GM18870 (cell line): ENCODE results near the gene SH3RF3.
A peak's percentile ranks its signal among the peaks of the same experiment; 100 is the strongest.

Experiments used
- ATAC-seq: cut with Tn5 transposase; IDR thresholded peaks from one replicate; pipeline ENCODE4 v1.9.1; 2021; ENCODE audit warnings: moderate library complexity; ENCODE audit not compliant: unreplicated experiment

SH3RF3 gene

GRCh38 chr2:109508556-109508955 is 379.6 kb downstream of the SH3RF3 start:
- ATAC-seq, result no peak

DNA sequence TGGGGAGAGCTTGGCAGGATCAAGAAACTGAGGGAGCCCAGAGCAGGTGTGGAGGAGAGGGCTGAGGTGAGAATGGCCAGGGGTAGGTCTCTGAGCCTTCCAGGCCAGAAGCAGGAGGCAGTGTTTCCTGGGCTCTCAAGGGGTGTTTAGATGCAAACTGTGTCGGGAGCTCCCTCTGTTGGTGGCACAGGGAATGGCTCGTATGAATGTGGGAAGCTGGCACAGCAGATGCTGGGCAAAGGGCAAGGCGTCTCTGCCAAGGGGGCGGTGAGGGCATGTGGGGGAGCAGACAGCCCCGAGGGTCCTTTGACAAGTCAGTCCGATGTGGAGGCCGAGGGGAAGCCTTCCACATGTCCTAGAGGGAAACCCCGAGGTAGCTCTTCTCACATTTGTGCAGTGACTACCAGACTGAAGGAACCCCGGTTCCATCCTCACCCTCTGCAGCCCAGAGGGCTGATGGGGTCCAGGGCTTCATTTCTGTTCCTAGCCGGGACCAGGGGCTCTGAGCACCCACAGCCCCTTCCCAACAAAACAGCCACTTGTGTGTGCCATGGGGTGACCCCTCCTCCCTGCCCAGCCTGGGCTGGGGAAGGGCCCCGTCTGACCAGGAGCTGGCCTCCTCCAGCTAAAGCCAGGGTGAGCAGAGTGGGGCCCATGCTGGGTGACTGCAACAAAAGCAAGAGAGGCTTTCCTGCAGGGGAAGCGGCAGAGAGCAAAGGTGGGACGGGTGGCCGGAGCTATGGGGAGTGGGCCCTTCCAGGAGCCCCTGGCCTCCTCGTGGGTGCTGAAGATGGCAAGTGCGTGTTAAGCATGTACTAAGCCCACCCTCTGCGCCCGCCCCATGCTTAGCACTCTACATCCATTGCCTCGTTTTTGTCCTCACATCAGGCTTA is 381.4 kb downstream of the SH3RF3 start:
- ATAC-seq, result no peak

GRCh38 chr2:109511168-109511567 is 382.2 kb downstream of the SH3RF3 start:
- ATAC-seq, result no peak

GRCh38 chr2:109512076-109512475 is 383.1 kb downstream of the SH3RF3 start:
- ATAC-seq, result no peak

GRCh38 chr2:109513230-109513629 is 384.2 kb downstream of the SH3RF3 start:
- no peak for ATAC-seq

- ATAC-seq, result peak; percentile 77
Observed at GRCh38 chr2:109513749-109514588, 385.0 kb downstream of the SH3RF3 start.

GRCh38 chr2:109514857-109515256 is 385.9 kb downstream of the SH3RF3 start:
- no peak for ATAC-seq

DNA sequence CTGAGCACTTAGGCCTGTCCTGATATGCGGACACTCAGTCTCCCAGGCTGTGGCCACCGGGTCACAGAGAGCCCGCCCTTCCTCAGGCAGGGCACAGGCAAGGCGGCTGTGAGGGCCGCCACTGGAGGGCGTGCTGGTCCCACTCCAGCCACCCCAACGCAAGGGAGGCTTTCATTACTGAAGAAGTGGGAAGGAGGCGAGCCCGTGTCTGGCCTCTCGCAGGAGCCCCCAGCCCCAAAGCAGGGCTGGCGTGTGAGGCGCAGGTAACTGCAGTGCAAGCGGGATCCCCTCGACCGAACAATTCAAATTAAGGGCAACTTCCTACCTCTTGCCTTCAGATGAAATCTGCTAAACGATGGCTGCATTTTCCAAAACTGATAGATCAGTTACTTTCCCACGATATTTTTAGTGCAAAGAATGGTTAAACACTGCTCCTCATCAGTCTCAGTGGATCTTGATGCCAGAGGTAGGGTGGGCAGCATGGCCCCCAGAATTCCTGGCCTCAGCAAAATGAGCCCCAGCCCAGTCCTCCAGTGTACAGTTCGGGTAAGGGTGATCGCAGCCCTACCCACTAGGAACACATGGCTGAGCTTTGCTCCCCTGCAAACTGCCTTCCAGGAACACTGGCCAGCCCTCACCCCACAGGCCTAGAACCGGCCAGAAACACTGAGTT is 387.6 kb downstream of the SH3RF3 start:
- ATAC-seq, result no peak

- no peak for ATAC-seq
Observed at GRCh38 chr2:109517118-109517889, 388.3 kb downstream of the SH3RF3 start.

DNA sequence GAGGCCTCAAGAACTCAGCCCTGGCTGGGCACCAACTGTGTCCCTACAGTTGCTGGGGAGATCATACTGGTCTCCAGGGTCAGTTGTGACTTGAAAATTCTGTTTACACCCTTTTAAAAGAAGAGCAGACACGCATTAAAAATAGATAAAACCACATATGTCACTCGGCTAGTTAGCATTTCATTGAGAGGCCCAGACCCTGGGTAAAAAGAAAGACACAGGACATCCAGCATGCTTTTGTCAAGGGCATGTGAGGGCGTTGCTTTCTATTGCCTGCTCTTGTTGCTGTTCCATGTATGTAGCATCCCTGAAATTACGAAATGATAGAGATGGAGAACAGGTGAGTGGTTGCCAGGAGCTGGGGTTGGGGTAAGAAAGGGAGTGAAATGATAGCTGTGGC is 390.5 kb downstream of the SH3RF3 start:
- ATAC-seq, result no peak

DNA sequence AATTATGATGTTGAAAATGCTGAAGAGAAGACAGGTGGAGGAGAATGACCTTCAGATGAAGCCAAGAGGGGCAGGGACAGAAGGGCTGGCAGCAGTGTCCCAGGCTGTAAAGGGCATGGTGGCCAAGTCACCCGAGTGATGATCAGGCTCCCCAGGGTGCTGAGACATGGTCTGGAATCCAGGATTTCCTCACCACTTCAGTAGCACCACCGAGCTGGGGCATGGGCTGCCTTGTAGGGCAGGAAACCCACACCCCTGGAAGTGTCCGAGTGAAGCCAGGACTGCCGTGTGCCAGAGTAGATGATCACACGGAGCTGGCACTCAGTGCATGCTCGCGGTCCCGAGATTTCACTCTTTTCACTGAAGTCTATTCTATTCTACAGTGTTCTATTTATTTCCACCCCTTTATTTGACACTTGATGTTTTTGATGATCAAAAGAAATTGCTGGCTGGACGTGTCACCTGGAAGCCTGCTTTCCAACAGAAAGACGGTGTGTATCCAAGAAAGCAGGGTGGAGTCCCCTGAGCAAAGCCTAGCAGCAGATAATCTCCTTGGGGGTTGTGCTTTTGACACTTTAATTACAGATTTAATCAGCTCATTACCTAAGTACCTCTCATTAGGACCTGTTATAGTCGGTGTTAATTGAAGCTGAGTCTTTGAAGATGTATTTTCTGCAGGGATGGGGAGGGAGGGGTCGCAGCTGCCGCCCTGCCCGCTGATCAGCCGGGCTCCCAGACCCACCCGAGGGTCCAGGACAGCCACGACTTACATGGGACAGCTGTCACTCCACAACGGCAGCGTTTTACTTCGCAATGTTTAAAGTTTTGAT is 392.4 kb downstream of the SH3RF3 start:
- ATAC-seq, result no peak

- ATAC-seq, result no peak
Observed at GRCh38 chr2:109522063-109522374, 393.0 kb downstream of the SH3RF3 start.

DNA sequence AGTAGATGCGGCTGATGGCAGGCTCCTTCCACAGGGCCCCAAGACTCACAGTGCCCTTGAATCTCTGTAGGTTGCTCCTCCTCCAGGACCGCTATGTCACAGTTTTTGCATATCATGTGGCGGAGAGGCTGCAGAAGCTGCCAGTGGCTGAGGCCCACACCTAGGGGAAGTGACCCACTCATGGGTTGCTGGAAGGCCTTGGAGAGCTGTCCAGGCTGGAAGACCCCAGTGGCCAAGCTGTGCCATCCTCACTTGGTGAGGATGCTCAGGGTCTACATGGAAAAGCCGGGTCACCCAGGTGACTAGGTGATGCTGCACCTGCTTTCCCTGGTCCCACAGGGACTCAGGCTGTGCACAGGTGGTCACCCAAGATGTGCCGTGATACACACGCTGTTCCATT is 394.1 kb downstream of the SH3RF3 start:
- no peak for ATAC-seq

- ATAC-seq, result no peak
Observed at GRCh38 chr2:109523536-109524361, 394.7 kb downstream of the SH3RF3 start.

DNA sequence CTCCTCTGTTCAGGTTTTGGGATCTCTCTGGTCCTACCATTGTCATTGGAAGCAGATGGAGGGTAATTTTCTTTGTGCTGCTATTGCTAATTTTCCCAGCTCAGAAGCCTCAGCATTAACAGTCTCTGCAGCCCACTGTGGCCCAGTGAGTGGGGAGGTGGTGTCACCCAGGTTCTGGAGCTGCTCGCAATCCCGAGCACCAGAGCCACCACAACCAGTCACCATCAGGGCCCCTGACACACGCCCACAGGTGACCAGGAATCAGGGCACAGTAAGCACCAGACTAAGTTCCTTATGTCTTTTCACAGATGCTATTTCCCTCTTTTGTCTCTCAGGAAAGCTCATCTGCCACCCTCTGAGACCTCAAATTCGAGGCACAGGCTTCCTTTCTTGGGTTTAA is 396.8 kb downstream of the SH3RF3 start:
- ATAC-seq, result no peak

DNA sequence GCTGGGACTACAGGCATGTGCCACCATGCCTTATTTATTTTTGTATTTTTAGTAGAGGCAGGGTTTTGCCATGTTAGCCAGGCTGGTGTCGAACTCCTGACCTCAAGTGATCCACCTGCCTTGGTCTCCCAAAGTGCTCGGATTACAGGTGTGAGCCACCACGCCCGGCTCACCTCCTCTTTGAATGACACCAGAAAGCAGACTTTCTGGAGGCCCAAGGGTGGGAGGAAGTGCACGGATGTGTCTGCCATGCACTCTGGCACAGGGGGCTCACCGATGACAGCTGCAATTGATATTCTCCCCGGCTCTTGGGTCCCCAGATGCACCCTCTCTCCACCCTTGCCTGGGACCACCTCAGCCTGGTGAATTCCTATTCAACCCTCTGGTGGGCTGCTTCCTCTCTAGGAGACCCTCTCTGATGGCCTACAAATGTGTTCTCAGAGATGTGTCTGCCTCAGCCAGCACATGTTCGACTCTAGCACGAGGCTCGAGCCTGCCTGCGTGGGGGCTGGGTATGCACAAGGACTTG is 397.5 kb downstream of the SH3RF3 start:
- ATAC-seq, result no peak

DNA sequence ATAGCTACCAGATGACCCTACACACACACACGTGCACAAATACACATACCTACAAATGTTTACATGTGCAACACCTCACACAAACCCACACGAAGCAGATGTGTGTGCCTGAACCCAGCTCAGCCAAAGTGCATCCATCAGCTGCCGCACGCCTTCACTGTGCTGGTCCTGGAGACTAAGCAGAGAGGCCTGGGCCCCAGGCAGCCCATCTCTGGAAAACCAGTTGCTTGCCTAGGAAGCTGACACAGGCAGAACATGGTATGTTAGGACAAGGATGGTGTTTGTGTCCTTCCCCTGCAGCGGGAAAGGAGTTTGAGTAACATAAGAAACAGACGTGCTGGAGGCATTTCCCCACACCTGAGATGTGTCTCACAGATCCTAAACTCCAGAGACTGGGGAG is 398.1 kb downstream of the SH3RF3 start:
- ATAC-seq, result no peak

- no peak for ATAC-seq
Observed at GRCh38 chr2:109527846-109528705, 399.1 kb downstream of the SH3RF3 start.
